Pancreas (tissue), 8 donors: Measurements from ENCODE around the gene TM9SF3. TPM values are rescaled to one million over a fixed set of nuclear protein-coding genes. Genes with fewer than 3 reads are reported as not detected.

Source experiments
- polyA plus RNA-seq, 2 donors: library from polyadenylated mRNA; stranded (reverse); fragments of 200-250 nt; gene quantifications; one replicate each; pipeline ENCODE4 v1.2.3, GENCODE V29; 2013
- total RNA-seq, 6 donors: library from RNA; stranded (reverse); fragmentation: NEBNext Ultra II Directional in 4 of 6; extraction: Animal tissue kit (Norgen Biotek cat#: 25700) in 4 of 6; gene quantifications; one replicate each; pipeline versions ENCODE4 v1.2.1 to v1.2.4, GENCODE V29; 2021 to 2023
- donor health status: healthy with polysubstance abuse.
- donor health status: DM: no; HTN: no; CAD: no; lungs with moderate emphysema.
- donor health status: DM: no; HTN: no; CAD: no.
- donor health status: Bipolar disorder and iron deficiency.
- donor health status: DM: yes; HTN: yes; CAD: no.
- donor health status: DM: no; HTN: no; CAD: no.
- donor health status: DM: no; HTN: no; CAD: no.
- donor health status: DM: yes; HTN: yes; CAD: no.

The TM9SF3 gene
- total and polyA plus RNA-seq, 8 donors, result 15.5 to 110 (median 60.2) TPM

Other genes starting within 250 kb of the TM9SF3 start
- not detected for gene OPALIN, start 228.0 kb downstream of the TM9SF3 start, total RNA-seq
- gene OPALIN, start 228.0 kb downstream of the TM9SF3 start, polyA plus RNA-seq, result not detected
- under 1 TPM; 0.14 to 0.97 (median 0.27) TPM for gene TLL2, start 73.1 kb downstream of the TM9SF3 start, total RNA-seq
- gene TLL2, start 73.1 kb downstream of the TM9SF3 start, polyA plus RNA-seq, result under 1 TPM; 0.23 to 0.59 TPM
- 10 to 100 TPM; 15.0 to 71.0 (median 32.0) TPM for gene PIK3AP1, start 133.5 kb upstream of the TM9SF3 start, total RNA-seq
- gene PIK3AP1, start 133.5 kb upstream of the TM9SF3 start, polyA plus RNA-seq, result 10 to 100 TPM; 15.7 to 16.2 TPM
- gene LCOR, start 245.3 kb upstream of the TM9SF3 start, total RNA-seq, result 10 to 100 TPM; 17.2 to 34.2 (median 22.3) TPM
- gene LCOR, start 245.3 kb upstream of the TM9SF3 start, polyA plus RNA-seq, result 1 to 10 TPM; 4.5 to 4.8 TPM